SHP77 (cell line): Measurements from ENCODE around the gene ANKRD27.

Experiments used
- DNase-seq, 2 experiments: peaks; one replicate each; lab custom pipeline; 2025; lab: John Stamatoyannopoulos, UW

The ANKRD27 gene

GRCh38 chr19:32550666-32551065 lies 124.3 kb downstream of the ANKRD27 start:
- DNase-seq: no peak
